GM21619 (cell line): ENCODE measurements around the gene SMYD5.
"Not testable (repeated sequence)": the region's sequence is repeated elsewhere in the genome, so short reads cannot be mapped to it uniquely, and the experiment has no call there.

ENCODE experiments used
- ATAC-seq: cut with Tn5 transposase; IDR thresholded peaks from one replicate; pipeline ENCODE4 v1.9.1; 2021; ENCODE audit not compliant: unreplicated experiment

SMYD5 gene

GRCh38 chr2:73258186-73258912, 44.3 kb downstream of the SMYD5 start:
- ATAC-seq = no peak

DNA sequence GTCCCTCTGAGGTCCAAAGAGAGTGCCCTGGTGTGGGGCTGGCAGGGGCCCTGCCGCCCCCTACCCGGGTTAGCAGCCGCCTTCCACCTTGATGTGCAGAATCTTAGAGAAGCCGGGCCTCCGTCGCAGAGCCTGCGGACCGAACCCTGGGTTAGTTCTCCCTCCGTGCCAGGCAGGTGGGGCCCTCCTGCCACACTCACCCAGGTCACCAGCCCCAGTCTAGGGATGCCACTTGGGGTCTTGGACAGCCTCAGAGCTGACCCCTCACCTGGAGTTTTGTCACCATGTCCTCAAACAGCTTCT, 44.8 kb downstream of the SMYD5 start:
- no peak for ATAC-seq

GRCh38 chr2:73259276-73259675, 45.2 kb downstream of the SMYD5 start:
- ATAC-seq = no peak

DNA sequence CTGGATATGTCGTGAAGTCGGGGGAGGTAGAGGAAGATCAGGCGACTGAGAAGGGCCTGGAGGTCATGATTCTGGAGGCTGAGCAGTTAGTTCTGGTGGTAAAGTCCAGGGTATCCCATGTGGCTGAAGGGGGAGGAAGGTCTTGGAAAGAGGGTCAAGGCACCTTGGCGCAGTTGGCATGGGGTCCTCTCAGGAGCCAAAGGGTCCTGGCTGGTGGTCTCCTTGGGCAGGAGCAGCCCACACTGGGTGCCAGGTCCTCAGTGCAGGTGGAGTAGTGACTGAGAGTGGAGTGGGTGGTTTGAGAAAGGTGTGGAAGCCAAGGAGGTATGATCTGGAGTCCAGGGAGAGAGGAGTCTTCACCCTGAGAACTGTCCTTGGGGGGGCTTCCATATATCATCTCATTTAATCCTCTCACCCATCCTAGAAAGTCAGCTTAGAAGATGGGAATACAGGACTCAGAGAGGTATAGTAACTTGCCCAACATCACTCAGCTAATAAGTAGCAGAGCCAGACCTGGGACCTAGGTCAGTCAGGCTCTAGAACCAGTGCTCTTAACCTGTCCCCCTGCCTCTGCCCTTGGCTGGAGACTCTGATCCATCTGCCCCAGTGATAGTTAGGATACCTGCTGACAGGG, 45.8 kb downstream of the SMYD5 start:
- no peak for ATAC-seq

DNA sequence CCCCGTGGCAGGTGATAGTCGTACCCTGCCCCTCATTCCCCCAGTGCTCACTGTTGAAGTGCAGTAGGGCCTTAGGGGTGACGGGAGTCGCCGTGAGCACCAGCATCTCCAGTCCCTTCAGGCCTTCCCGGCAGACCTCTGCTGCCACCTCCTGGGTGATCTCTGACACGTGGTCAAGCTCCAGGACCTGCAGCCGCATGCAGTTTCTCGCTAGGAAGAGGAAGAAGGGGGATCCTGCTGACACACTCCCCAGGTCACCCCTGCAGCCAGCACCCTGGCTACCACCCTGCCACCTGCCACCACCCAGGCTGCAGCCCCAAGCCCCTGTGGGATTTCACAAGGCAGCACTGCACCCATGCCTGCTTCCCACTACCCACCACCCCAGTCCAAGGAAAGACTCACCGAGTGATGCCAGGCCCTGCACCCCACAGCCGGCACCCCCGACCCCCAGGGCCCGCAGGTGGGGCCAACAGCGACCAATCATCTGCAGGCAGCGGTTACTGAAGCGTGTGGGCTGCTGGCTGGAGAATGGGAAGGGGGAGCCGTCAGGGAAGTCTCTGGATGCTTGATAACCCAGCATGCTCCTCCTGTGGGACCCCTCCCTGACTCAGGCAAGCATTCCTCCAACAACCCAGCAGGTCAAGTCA, 46.4 kb downstream of the SMYD5 start:
- ATAC-seq = no peak

DNA sequence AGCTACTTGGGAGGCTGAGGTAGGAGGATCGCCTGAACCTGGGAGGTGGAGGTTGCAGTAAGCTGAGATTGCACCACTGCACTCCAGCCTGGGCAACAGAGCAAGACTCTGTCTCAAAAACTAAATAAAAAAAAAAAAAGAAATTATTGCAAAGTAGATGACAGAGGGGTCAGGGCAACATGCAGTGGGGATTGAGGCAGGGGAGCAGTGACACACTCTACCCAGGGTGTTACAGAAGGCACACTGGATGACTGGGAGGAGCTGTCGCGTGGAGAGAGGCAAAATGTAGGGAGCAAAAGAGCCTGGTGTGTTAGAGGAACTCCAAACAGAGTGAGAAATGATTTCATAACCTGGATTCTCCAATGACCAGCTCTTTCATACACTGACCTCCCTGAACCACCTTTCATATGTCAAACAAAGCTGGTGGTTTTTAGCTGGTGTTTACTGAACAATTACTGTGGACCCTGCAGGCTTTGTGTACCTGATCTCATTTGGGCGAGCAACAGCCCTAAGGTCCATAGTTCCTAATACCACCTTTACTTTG, 48.1 kb downstream of the SMYD5 start:
- ATAC-seq = no peak

- not testable (repeated sequence) for ATAC-seq
Measured at GRCh38 chr2:73262691-73263429, 48.8 kb downstream of the SMYD5 start.

GRCh38 chr2:73263540-73264331, 49.7 kb downstream of the SMYD5 start:
- no peak for ATAC-seq

DNA sequence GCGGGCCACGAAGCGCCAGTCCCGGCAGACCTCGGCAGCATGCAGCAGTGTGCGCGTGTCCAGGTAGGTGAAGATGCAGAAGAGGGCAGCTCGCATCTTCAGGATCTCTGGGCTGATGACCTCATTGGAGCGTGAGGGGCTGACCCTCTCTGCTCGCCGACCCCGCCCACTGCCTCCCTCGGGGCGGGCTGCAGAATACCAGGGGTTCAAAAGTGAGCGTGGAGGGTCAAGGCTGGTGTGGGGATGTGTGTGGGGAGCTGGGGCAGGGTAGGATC, 50.2 kb downstream of the SMYD5 start:
- no peak for ATAC-seq

- ATAC-seq = no peak
Measured at GRCh38 chr2:73264783-73265182, 50.7 kb downstream of the SMYD5 start.

- ATAC-seq = no peak
Measured at GRCh38 chr2:73265298-73266060, 51.4 kb downstream of the SMYD5 start.

DNA sequence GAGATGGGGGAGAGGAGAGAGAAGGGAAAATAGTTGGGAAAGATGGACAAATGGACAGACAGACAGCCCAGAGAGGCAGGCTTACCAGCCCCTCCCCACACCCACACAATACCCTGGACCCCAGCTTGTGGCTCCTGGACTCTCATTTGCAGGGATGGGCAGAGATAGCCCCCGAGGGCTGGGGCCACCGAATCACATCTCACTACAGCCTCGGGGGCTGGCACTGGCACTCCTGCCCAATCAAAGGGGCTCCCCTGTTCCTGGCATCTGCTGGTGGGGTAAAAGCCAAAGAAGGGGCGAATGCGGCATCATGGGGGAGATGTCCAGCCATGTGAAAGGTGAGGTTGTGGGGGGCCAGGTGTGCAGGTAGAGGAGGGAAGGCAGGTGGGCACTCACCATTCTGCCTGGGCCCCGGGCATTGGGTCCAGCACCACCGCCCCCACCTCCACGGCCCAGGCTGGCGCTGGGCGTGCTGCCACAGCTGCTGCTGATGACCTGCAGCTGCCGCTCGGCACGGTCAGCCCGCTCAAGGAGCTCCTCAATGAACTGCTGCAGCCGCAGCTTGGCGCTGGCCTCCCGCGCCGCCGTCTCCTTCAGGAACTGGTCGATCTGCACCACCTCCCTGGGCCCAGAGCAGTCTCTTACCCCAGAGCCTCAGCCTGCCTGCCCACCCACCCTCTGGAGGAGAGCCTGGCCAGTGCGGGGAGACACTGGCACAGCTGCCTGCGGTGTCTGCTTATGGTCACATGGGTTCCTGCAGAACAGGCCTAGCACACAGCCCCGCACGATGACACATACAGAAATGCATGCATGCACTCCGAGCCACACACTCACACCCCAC, 52.2 kb downstream of the SMYD5 start:
- ATAC-seq = no peak

- ATAC-seq = no peak
Measured at GRCh38 chr2:73267008-73267407, 53.0 kb downstream of the SMYD5 start.

DNA sequence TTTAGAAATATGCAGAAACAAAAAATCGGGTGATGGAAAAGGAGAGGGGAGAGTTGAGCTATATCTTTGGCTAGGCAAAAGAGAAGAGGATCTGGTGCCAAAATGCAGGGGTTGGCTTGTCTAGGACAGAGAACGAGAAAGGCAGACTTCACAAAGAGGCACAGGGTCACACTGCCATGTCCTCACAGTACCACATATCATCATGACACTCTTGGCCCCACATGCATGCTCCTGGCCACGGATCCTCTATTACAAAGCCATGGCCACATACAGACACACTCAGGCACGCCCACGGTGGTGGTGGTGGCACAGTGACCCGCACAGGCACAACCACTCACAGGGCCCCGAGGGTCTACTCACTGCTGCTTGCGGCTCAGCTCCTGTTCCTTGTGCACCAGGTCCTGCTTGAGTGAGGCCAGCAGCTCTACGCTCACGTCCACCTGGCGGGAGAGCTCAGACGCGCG, 54.4 kb downstream of the SMYD5 start:
- no peak for ATAC-seq

- peak; percentile 79 for ATAC-seq
Measured at GRCh38 chr2:73268830-73269685, 55.0 kb downstream of the SMYD5 start.

DNA sequence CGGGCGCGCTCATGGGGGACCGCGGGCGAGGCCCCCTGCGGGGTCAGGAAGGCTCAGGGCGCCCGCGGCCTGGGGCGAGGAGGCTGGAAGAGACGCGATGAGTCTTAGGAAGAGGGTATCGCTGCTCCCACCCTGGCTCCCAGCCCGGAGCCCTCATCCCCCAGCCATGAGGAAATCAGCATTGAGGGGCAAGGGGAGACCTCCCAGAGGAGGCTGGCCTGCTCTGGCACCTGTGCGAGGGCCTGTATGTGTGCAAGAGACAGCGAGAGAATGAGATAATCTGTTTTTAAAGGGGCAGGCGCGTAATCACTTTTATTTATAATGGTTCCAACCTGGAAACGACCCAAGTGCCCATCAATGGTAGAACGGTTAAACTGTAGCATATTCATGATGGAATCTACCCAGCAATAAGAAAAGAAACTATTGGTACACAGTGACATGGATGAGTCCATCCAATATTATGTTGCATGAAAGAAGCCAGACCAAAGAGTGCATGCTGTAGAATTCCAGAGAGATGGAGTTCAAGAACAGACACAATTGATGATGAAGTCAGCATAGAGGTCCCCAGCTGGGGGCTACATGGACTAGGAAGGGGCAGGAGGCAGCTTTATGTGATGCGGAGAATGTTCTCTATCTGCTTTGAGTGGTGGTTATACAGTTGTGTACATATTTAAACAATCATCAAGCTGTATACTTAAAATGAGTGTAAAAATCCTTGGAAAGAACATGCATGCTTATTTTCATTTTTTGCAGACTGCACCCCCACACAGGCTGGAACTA, 55.8 kb downstream of the SMYD5 start:
- ATAC-seq = no peak

DNA sequence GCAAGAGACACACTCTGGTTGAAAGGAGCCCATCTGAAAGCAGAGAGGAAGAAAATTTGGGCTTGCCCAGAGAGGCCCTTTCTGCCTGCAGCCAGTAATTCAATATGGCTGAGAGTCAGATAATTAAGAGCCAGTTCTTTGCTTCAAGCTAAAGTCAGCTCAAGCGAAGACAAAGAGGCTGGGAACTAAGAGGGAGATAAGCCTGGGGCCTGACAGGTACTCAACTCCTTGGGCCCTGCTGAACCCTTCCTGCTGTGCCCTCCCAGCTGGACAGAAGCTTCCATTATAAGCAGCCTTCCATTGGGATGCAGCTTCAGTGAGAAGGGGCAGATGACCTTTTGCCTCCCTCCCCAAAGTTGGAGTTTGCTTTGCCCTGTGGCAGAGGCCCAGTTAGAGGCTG, 58.2 kb downstream of the SMYD5 start:
- no peak for ATAC-seq
